Fibroblast of villous mesenchyme (primary cell): ENCODE measurements around the gene SLC24A3. TPM values are rescaled to one million over a fixed set of nuclear protein-coding genes. Genes with fewer than 3 reads are reported as not detected.

Experiments
- DNase-seq: peaks from one replicate; pipeline ENCODE4 v3.0.0-alpha.2; 2010; ENCODE audit warnings: low read depth
- H3K4me3 ChIP-seq: 2 replicates; pipeline ENCODE4 v1.5.1; 2011; ENCODE audit warnings: low read depth, mild to moderate bottlenecking, low read length
- CTCF ChIP-seq: IDR thresholded peaks from 2 replicates; pipeline ENCODE4 v1.5.1; 2012; ENCODE audit warnings: low read depth, mild to moderate bottlenecking, low read length; ENCODE audit not compliant: insufficient read depth
- total RNA-seq: library from RNA; depleted of rRNA; stranded (reverse); fragments of >200 nt; gene quantifications from 2 replicates; pipeline ENCODE4 v1.2.3, GENCODE V29; 2012

The SLC24A3 gene
- total RNA-seq, 1 donor, result 0.86 TPM

GRCh38 chr20:19435316-19435715, 222.9 kb downstream of the SLC24A3 start:
- DNase-seq, result no peak
- H3K4me3 ChIP-seq, result no peak overlapping the region
- TF ChIP-seq CTCF, result no peak

GRCh38 chr20:19435821-19436220, 223.4 kb downstream of the SLC24A3 start:
- no peak overlapping the region for H3K4me3 ChIP-seq
- DNase-seq, result no peak
- TF ChIP-seq CTCF, result no peak

- no peak for TF ChIP-seq CTCF
- no peak for DNase-seq
These were observed 226.0 kb downstream of the SLC24A3 start for GRCh38 chr20:19438488-19438887.

GRCh38 chr20:19440660-19441527, 228.5 kb downstream of the SLC24A3 start:
- H3K4me3 ChIP-seq, result no peak overlapping the region
- no peak for TF ChIP-seq CTCF
- no peak for DNase-seq

More at GRCh38 chr20:19438488-19438887, 226.0 kb downstream of the SLC24A3 start:
- no peak overlapping the region for H3K4me3 ChIP-seq

GRCh38 chr20:19446246-19446645, 233.8 kb downstream of the SLC24A3 start:
- no peak overlapping the region for H3K4me3 ChIP-seq
- no peak for DNase-seq
- TF ChIP-seq CTCF, result no peak

- H3K4me3 ChIP-seq, result no peak overlapping the region
- DNase-seq, result no peak
- TF ChIP-seq CTCF, result no peak
These were observed 236.2 kb downstream of the SLC24A3 start for GRCh38 chr20:19448632-19449031.
